Epithelial cell of prostate (primary cell): ENCODE data around the gene LCE3E.
A peak's percentile ranks its signal among the peaks of the same experiment; 100 is the strongest.
"Not testable (repeated sequence)": the region's sequence is repeated elsewhere in the genome, so short reads cannot be mapped to it uniquely, and the experiment has no call there.

Experiments used
- DNase-seq: peaks from one replicate; pipeline ENCODE4 v3.0.0-alpha.2; 2011; ENCODE audit warnings: low read depth, low spot score
- H3K27ac ChIP-seq: fragments of 450-650 bp; 2 replicates; pipeline ENCODE4 v1.5.1; 2017; ENCODE audit warnings: mild to moderate bottlenecking

Gene LCE3E

DNA sequence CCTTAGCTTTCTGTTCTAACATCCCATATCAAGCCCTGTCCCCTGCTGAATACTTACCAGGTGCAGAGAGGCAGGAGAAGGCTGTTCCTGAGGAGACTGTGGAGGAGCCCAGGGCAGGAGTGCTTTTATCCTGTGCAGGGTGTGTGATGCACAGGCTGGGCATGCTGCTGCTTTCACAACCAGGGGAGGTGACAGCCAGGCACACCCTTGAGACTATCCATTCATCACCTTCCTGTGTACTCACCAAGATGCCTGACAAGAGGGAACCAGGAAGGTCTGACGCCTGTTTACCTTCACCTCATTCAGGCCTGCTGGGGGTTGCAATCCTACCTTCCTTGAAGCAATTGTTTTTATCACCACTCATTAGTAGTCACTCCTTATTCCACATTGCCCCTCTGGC is at the start of gene LCE3E:
Gene LCE3E (minus strand): TSS at position 100 of the 400 bp plus-strand sequence. CDS start 572 bp downstream, outside the sequence.
- peak within 1 kb of the TSS; percentile 68 for H3K27ac ChIP-seq
- peak; percentile 92 for DNase-seq

DNA sequence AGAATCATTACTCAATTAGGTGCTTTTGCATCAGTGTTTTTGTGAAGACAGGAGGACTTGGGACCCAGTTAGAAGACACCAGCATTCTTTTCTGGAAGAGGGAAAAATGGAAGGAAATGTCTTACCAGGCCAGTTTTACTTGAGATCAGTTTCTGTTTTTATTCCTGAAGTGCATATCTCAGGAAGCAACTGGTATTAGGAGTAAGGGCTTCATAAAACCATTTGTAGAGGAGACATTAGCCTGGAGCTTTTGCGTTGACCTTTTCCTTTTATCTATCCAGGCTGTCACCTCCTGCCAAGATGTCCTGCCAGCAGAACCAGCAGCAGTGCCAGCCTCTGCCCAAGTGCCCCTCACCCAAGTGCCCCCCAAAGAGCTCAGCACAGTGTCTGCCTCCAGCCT is 46.9 kb upstream of the LCE3E start, which contains the start of gene LCE3B:
Gene LCE3B (plus strand): TSS at position 301 of the 400 bp plus-strand sequence. CDS start 0 bp downstream, at position 301.
- H3K27ac ChIP-seq = no peak within 1 kb of the TSS
- DNase-seq = no peak

DNA sequence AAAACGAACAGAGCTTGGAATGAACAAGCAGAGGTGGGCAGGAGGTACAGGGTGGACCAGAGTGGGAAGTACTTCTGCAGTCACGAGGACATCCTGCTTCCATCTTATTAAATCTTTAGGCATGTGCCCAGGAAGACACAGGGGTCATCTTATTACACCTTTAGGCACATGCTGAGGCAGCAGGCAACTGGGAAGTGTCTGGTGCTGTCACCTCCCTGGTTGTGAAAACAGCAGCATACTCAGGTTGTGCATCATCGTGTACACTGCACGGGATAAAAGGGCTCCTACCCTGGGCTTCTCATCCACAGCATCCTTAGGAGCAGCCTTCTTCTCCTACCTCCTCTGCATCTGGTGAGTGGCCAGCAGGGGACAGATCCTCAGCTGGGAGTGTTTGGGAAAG is 33.4 kb upstream of the LCE3E start, which contains the start of gene LCE3C:
Gene LCE3C (plus strand): TSS at position 301 of the 400 bp plus-strand sequence. CDS start 498 bp downstream, outside the sequence.
- no peak for DNase-seq
- no peak within 1 kb of the TSS for H3K27ac ChIP-seq

DNA sequence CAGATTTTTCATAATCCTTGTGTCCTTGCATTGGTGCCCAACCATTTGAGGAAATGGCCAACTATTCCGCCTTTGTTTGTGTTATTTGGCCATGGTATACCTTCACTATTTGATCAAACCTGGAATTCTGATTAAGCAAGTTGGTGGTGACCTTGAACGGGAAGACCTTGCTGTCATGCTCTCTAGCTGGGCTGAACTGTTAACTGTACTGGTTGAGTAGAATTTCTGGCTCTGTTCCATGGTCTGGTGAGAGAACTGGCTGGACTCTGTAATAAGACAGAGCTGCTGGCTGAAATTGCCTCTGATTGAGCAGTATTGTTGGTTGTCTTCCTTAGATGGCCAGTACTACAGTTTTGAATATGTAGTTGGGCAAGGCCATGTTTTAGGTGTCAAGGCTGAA is 30.4 kb upstream of the LCE3E start:
- no peak for DNase-seq
- no peak overlapping the region for H3K27ac ChIP-seq

DNA sequence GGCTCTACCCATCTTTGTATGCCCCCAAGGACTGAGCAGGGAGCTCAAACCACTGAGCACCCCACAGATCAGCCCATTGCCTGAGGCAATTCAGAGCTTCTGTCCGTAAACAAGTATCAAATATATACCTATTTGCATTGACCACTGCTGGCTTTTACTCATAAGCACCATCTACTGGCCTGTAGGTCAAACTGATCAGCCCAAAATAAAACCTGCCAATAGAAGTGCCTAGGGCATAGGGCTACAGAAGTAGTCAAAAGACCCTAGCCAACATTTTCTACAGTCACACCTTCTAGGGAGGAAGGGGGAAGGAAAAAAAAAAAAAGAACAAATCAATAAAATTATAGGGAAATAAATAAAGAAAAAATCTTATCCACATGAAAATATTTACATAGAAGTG is 19.0 kb upstream of the LCE3E start:
- DNase-seq = no peak

DNA sequence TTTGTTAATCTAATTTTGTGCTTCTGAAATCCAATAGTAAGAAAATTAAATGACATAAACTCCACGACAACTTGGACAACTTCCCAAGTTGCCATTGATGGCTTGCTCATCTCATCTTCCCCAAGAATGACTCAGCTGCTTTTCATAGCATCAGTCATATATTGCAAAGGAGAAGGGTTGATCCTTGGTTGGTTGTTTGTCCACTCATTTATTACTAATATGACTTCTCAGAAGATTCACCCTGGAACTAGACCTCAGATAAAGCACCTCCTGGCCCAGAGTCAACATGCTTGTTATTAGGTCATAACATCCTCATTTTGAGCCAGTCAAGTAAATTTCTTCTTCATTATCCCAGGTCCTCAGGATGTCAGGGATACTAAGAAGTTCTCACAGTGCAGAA is 16.1 kb upstream of the LCE3E start:
- H3K27ac ChIP-seq = peak overlapping the region; percentile 9

More for the DNA sequence above, 19.0 kb upstream of the LCE3E start:
- no peak overlapping the region for H3K27ac ChIP-seq

GRCh38 chr1:152580433-152580832 is 13.9 kb upstream of the LCE3E start, which contains the start of gene LCE3D:
LCE3D (minus strand) TSS chr1:152580516; CDS start chr1:152579936, 580 bp downstream.
- peak within 1 kb of the TSS; percentile 30 for H3K27ac ChIP-seq
- DNase-seq = no peak

More for the DNA sequence above, 16.1 kb upstream of the LCE3E start:
- DNase-seq = peak; percentile 66

DNA sequence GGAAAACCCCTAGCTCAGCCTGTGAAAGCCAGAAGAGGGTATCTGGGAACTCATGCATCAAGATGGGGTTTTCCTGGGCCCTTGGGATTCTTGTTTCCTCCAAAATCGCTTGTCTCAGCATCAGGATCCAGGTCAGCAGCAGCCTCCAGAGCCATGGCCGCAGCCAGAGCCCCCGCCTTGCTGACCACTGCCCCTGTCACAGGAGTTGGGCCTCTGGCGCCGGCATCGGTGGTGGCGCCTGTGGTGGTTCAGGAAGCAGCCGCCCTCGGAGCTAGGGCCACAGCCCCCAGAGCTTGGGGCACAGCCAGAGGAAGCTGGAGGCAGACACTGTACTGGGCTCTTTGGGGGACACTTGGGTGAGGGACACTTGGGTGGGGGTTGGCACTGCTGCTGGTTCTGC is 12.9 kb upstream of the LCE3E start:
- H3K27ac ChIP-seq, DNase-seq: not testable (repeated sequence)

DNA sequence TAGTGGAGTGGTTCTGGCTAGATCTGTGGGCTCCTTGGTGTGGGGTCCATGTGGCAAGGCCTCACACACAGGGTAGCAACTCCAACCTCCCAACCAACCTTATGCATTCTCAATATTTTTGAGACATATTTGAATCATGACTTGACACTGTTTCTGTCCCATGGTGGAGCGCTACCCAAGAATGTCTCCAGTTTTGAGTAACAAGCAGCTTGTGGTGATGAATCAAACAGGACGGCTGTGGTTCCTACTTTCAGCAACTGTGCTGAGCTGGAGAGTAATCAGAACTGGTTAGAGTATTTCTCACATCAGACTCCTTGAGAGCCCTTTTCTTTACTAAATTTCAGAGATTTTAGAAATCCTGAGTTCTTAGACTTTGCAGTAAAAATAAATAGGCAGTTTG is 10.6 kb upstream of the LCE3E start:
- H3K27ac ChIP-seq = no peak overlapping the region
- DNase-seq = no peak

DNA sequence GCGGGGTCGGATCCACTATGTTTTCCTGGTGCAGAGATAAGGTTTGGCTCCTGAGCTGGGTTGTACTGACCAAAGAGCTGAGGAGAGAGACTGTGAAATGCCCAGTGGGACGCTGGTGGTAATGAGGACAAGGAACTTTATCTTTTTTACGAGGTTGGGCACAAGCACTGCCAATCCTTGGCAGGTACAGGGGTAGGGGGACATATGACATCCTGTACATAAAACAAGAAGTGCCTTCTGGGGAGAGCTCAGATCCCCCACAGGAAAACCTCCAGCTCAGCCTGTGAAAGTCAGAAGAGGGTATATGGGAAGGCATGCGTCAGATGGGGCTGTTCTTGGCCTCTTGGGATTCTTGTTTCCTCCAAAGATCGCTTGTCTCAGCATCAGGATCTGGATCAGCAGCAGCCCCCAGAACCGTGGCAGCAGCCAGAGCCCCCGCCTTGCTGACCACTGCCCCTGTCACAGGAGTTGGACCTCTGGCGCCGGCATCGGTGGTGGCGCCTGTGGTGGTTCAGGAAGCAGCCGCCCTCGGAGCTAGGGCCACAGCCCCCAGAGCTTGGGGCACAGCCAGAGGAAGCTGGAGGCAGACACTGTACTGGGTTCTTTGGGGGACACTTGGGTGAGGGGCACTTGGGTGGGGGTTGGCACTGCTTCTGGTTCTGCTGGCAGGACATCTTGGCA is 905 bp downstream of the LCE3E start:
- DNase-seq = no peak
- no peak overlapping the region for H3K27ac ChIP-seq

DNA sequence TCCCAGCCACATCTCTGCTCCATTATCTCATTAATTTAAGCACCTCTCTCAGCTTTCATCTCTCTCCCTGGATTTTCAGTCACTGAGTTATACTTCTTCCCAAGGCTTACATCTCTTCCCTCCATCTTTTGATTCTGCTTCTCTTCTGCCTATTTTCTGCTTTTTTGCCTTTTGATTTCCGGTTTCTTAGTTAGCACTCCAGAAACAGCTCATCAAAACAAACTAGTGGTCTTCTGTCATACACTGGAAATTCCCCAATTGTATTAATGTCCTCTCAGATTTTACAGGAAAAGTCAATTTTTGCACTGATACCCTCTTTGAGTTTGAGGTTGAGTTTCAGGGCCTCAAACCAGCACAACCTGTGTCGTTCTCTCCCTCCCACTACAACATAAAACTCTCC is 1.5 kb downstream of the LCE3E start:
- H3K27ac ChIP-seq = no peak overlapping the region
- DNase-seq = no peak

- DNase-seq, H3K27ac ChIP-seq: not testable (repeated sequence)
Observed at GRCh38 chr1:152548358-152548757, 18.2 kb downstream of the LCE3E start.

DNA sequence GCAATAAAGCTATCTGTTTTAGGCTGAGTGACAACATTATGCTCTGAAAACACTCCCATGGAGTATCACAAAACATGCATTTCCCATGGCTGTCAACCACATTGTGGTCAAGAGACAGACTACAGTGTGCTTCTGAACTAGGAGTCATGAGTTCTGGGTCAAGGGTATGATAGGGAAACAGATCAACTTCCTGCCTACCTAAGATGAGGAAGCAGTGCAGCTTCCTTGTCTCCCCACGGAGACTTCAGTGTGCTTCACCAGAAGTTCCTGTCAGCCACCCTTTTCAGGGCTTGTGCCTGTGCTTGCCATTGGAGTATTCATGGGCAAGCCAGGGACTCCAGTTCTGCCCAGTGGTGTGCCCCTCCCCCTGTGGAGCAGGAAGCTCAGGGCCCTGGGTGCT is 19.9 kb downstream of the LCE3E start:
- H3K27ac ChIP-seq = no peak overlapping the region
- DNase-seq = no peak

DNA sequence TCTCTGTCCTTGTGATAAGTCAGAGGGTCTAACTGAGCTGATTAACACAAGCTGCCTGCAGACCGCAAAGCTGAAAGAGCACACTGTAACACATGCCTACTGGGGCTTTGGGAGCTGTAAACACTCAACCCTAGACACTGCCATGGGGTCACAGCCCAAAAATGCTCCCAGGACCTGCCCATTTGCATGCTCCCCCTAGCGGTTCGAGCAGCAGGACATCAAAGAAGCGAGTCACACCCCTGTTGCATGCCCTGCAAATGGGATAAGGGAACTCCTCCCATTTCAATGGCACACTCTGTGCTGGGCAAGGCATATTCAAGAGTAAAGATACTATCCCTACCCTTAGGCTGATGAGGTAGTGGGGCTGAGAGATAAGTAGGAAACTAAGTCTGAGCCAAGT is 22.8 kb downstream of the LCE3E start:
- no peak for DNase-seq

DNA sequence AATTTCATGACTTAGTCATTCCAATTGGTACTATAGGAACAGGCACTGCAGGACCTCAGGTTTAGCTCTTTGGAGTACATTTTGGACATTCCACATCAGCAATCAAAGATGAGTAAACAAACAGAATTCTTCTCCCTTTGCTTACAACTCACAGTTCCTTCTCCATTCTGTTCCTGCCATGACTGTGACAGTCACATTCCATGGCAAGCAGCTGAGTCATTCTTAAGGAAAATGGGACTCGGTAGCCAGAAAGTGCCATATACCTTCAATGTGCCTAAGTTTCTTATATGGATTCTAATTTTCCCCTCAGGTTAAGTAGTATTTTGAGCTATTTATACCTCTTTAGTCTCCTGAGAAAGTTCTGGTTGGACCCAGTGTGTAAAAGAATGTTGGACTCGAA is 26.7 kb downstream of the LCE3E start:
- peak overlapping the region; percentile 18 for H3K27ac ChIP-seq
- no peak for DNase-seq

More for the DNA sequence above, 22.8 kb downstream of the LCE3E start:
- no peak overlapping the region for H3K27ac ChIP-seq

GRCh38 chr1:152537496-152537895 is 29.1 kb downstream of the LCE3E start:
- DNase-seq = no peak
- no peak overlapping the region for H3K27ac ChIP-seq

- DNase-seq = no peak
- H3K27ac ChIP-seq = no peak overlapping the region
Observed at GRCh38 chr1:152535774-152536173, 30.8 kb downstream of the LCE3E start.

DNA sequence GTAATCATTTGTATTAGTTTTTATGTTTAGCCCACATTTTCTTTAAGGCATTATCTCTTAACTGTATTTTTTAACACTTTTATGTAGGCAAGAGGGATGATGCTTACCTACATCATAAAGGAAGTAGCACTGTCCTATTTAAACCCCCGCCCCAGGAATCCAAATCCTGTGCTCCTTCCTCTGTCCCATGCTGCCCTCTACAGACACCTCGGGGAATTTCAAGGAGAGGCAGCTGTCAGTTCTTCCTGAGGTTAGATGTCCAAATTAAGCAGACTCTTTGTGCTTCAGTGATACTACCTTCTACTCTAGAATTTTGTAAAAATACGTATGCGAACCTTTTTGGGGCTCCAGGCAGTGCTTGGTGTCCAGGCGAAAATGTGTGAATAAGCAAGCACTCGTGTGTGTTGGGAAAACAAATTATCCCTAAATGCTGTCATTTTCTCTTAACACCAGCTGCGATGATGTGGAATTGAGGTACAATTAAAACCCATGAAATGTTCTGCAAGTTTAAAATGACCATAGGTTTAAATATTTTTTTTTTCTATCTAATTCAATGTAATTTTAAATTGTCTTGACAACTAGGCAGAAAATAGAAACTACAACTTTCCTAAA is 33.1 kb downstream of the LCE3E start:
- DNase-seq = no peak
- H3K27ac ChIP-seq = no peak overlapping the region

DNA sequence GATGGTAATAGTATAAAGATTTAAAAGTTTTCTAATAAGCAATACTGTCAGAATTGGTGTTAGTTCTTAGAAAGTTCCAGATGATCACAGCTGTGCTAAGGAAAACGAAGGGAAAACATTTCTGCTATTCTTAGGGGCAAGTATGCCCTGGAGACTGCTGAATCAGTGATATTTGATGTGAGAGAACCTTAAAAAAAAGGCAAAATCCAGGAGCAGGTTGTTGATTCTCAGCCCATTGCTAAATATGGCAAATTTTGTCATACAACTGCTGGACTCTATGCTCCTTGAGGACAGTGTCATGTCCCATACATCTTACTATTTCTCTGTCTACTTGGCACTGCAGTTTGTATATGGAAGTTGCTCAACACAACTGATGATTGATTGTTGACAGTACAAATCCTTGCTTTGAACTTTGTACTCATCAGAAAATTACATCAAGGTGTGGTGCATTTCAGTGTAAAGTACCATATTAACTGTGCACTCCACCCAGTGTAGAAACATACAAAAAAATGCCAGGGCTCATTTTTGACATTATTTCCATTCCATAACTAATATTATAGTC is 41.4 kb downstream of the LCE3E start:
- H3K27ac ChIP-seq = peak overlapping the region; percentile 50
- no peak for DNase-seq

DNA sequence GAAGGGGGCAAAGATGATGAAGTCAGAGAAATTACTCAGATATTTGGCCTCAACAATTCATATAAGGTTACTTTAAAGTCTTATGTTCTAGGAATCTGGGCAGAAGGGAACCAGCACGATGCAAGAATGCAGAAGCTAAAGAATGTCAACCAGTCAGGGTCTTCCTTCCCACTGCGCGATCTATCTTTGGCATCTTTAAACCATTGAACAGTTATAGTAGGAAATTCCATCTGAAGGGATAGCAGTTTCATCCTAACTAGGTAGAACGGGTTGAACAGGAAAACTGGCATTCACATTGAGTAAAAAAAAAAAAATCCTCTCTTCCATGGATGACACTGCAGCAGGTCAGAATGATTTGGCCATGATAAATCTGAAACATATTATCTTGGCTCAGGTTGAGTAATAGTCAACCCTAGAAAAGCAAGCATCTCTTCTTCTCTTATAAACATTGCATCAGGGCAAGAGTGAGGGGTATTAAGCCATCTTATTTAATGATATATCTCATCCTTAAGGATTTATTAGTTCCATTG is 46.0 kb downstream of the LCE3E start:
- H3K27ac ChIP-seq = peak overlapping the region; percentile 86
- no peak for DNase-seq

- peak overlapping the region; percentile 86 for H3K27ac ChIP-seq
- DNase-seq = no peak
Observed at GRCh38 chr1:152519851-152520250, 46.7 kb downstream of the LCE3E start.
